Upper lobe of left lung (tissue), 6 donors: ENCODE results near the gene CFAP298. TPM values are rescaled to one million over a fixed set of nuclear protein-coding genes. Genes with fewer than 3 reads are reported as not detected.

ENCODE experiments used
- ATAC-seq, 2 donors: fragments of 200-7000 bp; cut with Tn5 transposase; one replicate each; pipeline ENCODE4 v1.9.1; 2022; ENCODE audit warnings: mild to moderate bottlenecking in 2 of 2, moderate library complexity in 2 of 2; ENCODE audit not compliant: low FRiP score in 2 of 2
- DNase-seq, 2 donors: peaks; one replicate each; pipeline ENCODE4 v3.0.0-alpha.2; 2019 to 2020
- H3K27ac ChIP-seq, 4 donors: fragments of 200-600 bp; sonication (generic); one replicate each; pipeline ENCODE4 v1.5.1; 2016 to 2019
- H3K27me3 ChIP-seq, 4 donors: fragments of 200-600 bp; sonication (generic); one replicate each; pipeline ENCODE4 v1.5.1; 2017 to 2019
- H3K36me3 ChIP-seq, 4 donors: fragments of 200-600 bp; sonication (generic); one replicate each; pipeline ENCODE4 v1.5.1; 2016 to 2019
- H3K4me1 ChIP-seq, 4 donors: fragments of 200-600 bp; sonication (generic); one replicate each; pipeline ENCODE4 v1.5.1; 2018 to 2019
- H3K4me3 ChIP-seq, 4 donors: fragments of 200-600 bp; sonication (generic); one replicate each; pipeline ENCODE4 v1.5.1; 2017 to 2019; ENCODE audit warnings: mild to moderate bottlenecking in 2 of 4, moderate library complexity in 1 of 4
- H3K9me3 ChIP-seq, 4 donors: fragments of 200-600 bp; sonication (generic); one replicate each; pipeline ENCODE4 v1.5.1; 2018 to 2019
- CTCF ChIP-seq, 6 experiments: fragments of 450-650 bp in 4 of 6; fragments of 200-600 bp in 2 of 6; sonication (generic) in 2 of 6; IDR thresholded peaks; one replicate each; pipeline ENCODE4 v1.5.1; 2016 to 2019; ENCODE audit warnings: antibody characterized with exemption in 6 of 6
- EP300 ChIP-seq, 4 donors: sonication (generic); formaldehyde crosslinking; IDR thresholded peaks; one replicate each; pipeline ENCODE4 v1.5.1; 2017; ENCODE audit warnings: antibody characterized with exemption in 4 of 4, control low read depth in 2 of 4
- POLR2A ChIP-seq, 4 donors: fragments of 450-650 bp; IDR thresholded peaks; one replicate each; pipeline ENCODE4 v1.5.1; 2016 to 2017; ENCODE audit warnings: antibody characterized with exemption in 4 of 4, mild to moderate bottlenecking in 2 of 4
- POLR2AphosphoS5 ChIP-seq, 2 donors: sonication (generic); formaldehyde crosslinking; IDR thresholded peaks; one replicate each; pipeline ENCODE4 v1.5.1; 2017; ENCODE audit warnings: antibody characterized with exemption in 2 of 2
- WGBS, 2 donors: methylation state at CpG; one replicate each; pipeline ENCODE4 v1.1.5; 2017 to 2018; 5-methylcytosine and 5-hydroxymethylcytosine counted together
- small RNA-seq, 4 donors: library from RNA; depleted of rRNA; stranded (forward); fragments of <200 nt; gene quantifications; one replicate each; pipeline ENCODE3, GENCODE V24; 2016
- total RNA-seq, 6 donors: library from RNA; depleted of rRNA in 4 of 6; stranded (reverse); fragments of >200 nt in 4 of 6; gene quantifications; one replicate each; pipeline versions ENCODE4 v1.1.0 to v1.2.1, GENCODE V29; 2016 to 2021
- donor health status: DM: no; HTN: no; CAD: no; lungs with moderate emphysema.
- donor health status: DM: no; HTN: yes; CAD: no; lungs with severe emphysema.

Gene CFAP298
- total RNA-seq, 6 donors from 2014 or later: 22.9 to 47.1 (median 30.4) TPM

- ATAC-seq: no peak
- H3K27ac ChIP-seq: no peak overlapping the region
- H3K4me1 ChIP-seq: no peaks in the 10 kb centered on the region
- DNase-seq: no peak
- H3K4me3 ChIP-seq: no peak overlapping the region
- WGBS, 2 donors: 82 to 85% methylated on average over 3 of the region's 3 CpGs
- no peaks in the 10 kb centered on the region for H3K27me3 ChIP-seq
- H3K36me3 ChIP-seq: no peaks in the 10 kb centered on the region
- H3K9me3 ChIP-seq: no peaks in the 10 kb centered on the region
- TF ChIP-seq EP300 (IDR thresholded peaks at IDR 0.05) (no peak), POLR2AphosphoS5 (IDR thresholded peaks at IDR 0.05) (no peak), POLR2A (IDR thresholded peaks at IDR 0.05) (no peak), CTCF (IDR thresholded peaks at IDR 0.05) (no peak)
Observed at GRCh38 chr21:32558106-32558505, 54.1 kb downstream of the CFAP298 start.

DNA sequence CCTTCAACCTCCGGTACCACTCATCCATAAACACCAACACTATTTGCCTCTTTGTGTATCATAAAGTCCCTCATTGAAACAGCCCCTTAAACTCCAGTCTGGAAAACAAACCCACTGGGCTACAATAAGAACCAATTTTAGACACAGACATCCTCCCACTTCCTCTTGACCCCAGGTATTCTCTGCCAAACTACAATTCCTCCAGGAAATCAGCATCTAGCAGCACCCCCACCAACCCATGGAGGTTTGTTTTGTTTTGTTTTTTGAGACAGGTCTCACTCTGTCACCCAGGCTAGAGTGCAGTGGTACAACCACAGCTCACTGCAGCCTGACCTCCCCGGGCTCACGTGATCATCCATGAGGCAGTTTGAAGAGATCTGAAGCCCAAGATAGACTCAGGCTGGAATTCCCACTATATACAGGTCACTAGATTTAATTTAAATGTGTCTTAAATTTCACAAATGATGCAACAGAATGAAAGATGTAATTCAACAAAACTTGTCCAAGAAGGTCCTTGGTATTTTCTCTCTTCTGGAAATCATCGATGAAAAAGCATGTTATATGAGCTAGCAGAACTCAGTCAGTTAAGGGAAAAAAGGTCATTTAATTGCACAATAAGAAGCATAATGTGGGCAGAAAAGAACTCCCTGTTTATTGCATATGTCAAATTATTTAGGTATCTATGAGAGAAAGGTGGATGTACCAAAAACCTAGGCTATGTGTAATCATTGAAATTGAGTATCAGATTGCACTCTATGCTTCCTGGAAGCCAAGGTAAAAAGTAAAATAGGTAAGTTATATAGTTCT lies 57.1 kb downstream of the CFAP298 start:
- H3K27ac ChIP-seq: no peak overlapping the region
- 85 to 93% methylated on average over 4 of the region's 4 CpGs for WGBS, 2 donors
- TF ChIP-seq CTCF (IDR thresholded peaks at IDR 0.05) (no peak), POLR2AphosphoS5 (IDR thresholded peaks at IDR 0.05) (no peak), POLR2A (IDR thresholded peaks at IDR 0.05) (no peak), EP300 (IDR thresholded peaks at IDR 0.05) (no peak)
- no peaks in the 10 kb centered on the region for H3K27me3 ChIP-seq
- no peak for ATAC-seq
- no peak overlapping the region for H3K4me3 ChIP-seq
- H3K36me3 ChIP-seq: no peaks in the 10 kb centered on the region
- H3K9me3 ChIP-seq: no peaks in the 10 kb centered on the region
- no peak for DNase-seq
- no peaks in the 10 kb centered on the region for H3K4me1 ChIP-seq

- WGBS, 2 donors: 79 to 97% methylated on average over 3 of the region's 3 CpGs
- DNase-seq (no peak), ATAC-seq (no peak)
- no peak for TF ChIP-seq EP300 (IDR thresholded peaks at IDR 0.05)
- no peak for TF ChIP-seq POLR2AphosphoS5 (IDR thresholded peaks at IDR 0.05)
- TF ChIP-seq POLR2A (IDR thresholded peaks at IDR 0.05): no peak
- TF ChIP-seq CTCF (IDR thresholded peaks at IDR 0.05): no peak
- Histone ChIP-seq H3K27ac (no peak overlapping the region), H3K4me1 (no peaks in the 10 kb centered on the region), H3K9me3 (no peaks in the 10 kb centered on the region), H3K36me3 (no peaks in the 10 kb centered on the region), H3K27me3 (no peaks in the 10 kb centered on the region), H3K4me3 (no peak overlapping the region)
Observed at GRCh38 chr21:32549886-32550285, 62.3 kb downstream of the CFAP298 start.

DNA sequence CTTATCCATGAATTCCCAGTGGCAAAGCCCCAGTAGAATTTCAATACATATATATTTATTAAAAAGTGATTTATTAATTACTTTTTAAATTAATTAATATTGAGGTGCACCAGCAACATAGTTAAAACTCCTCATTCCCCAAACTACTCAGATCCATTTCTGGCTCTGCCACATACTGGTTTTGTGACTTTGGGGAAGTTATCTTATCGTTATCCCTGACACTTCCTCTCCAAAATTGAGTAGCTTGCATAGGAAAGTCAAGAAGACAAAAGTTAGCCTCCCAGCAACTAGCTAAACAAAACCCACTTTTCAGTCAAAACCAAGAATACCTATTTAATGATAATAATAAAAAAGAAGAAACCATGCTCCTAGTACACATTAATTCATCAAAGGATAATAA lies 62.7 kb downstream of the CFAP298 start:
- DNase-seq (no peak), ATAC-seq (no peak)
- 33 to 37% methylated on average over 1 of the region's 1 CpG for WGBS, 2 donors
- H3K27ac ChIP-seq: no peak overlapping the region
- no peaks in the 10 kb centered on the region for H3K4me1 ChIP-seq
- H3K36me3 ChIP-seq: no peaks in the 10 kb centered on the region
- no peaks in the 10 kb centered on the region for H3K27me3 ChIP-seq
- TF ChIP-seq POLR2A (IDR thresholded peaks at IDR 0.05): no peak
- no peak for TF ChIP-seq EP300 (IDR thresholded peaks at IDR 0.05)
- no peak for TF ChIP-seq POLR2AphosphoS5 (IDR thresholded peaks at IDR 0.05)
- TF ChIP-seq CTCF (IDR thresholded peaks at IDR 0.05): no peak
- no peaks in the 10 kb centered on the region for H3K9me3 ChIP-seq
- H3K4me3 ChIP-seq: no peak overlapping the region

Small RNA genes within 50 kb of the gene (small RNA-seq; reads per million reads assigned to genes)
- gene RNA5SP490: 0 to 0.26 (median 0) reads per million in 4 donors

Other genes with a start within 250 kb of the CFAP298 start
- 10 to 100 TPM in 5 of 6 donors, 1 to 10 TPM in 1; 9.3 to 23.0 (median 14.1) TPM for gene URB1, start 219.4 kb downstream of the CFAP298 start, total RNA-seq
- 10 to 100 TPM; 40.2 to 75.6 (median 55.7) TPM for gene EVA1C, start 199.7 kb downstream of the CFAP298 start, total RNA-seq
- gene TCP10L, start 26.9 kb downstream of the CFAP298 start, total RNA-seq: 1 to 10 TPM in 3 of 6 donors, not detected in 3; 1.0 to 2.7 (median 1.1) TPM
- 10 to 100 TPM; 11.1 to 24.4 (median 16.7) TPM for gene SYNJ1, start 115.6 kb upstream of the CFAP298 start, total RNA-seq
- 10 to 100 TPM; 25.7 to 97.4 (median 41.0) TPM for gene PAXBP1, start 159.4 kb upstream of the CFAP298 start, total RNA-seq